Thyroid gland (tissue), 4 donors: ENCODE data around the gene FBXW10B. TPM values are rescaled to one million over a fixed set of nuclear protein-coding genes. Genes with fewer than 3 reads are reported as not detected.
"Not testable (repeated sequence)": the region's sequence is repeated elsewhere in the genome, so short reads cannot be mapped to it uniquely, and the experiment has no call there.

Experiments
- DNase-seq, 2 donors: peaks; one replicate each; pipeline ENCODE4 v3.0.0-alpha.2; 2019
- H3K27ac ChIP-seq, 3 donors: fragments of 200-600 bp; sonication (generic); 1 replicate in 2 of 3; 2 replicates in 1 of 3; pipeline ENCODE4 v1.5.1; 2016 to 2019; ENCODE audit warnings: mild to moderate bottlenecking in 1 of 3, moderate library complexity in 1 of 3
- H3K27me3 ChIP-seq: fragments of 200-600 bp; sonication (generic); one replicate; pipeline ENCODE4 v1.5.1; 2019
- H3K36me3 ChIP-seq, 2 donors: fragments of 200-600 bp; sonication (generic); one replicate each; pipeline ENCODE4 v1.5.1; 2016 to 2019
- H3K4me1 ChIP-seq, 2 donors: fragments of 200-600 bp; sonication (generic); one replicate each; pipeline ENCODE4 v1.5.1; 2017 to 2019
- H3K4me3 ChIP-seq, 3 donors: fragments of 200-600 bp; sonication (generic); replicated peaks in 1 of 3; 1 replicate in 2 of 3; 2 replicates in 1 of 3; pipeline ENCODE4 v1.5.1; 2016; ENCODE audit warnings: mild to moderate bottlenecking in 1 of 3
- H3K9me3 ChIP-seq: fragments of 200-600 bp; sonication (generic); one replicate; pipeline ENCODE4 v1.5.1; 2017
- POLR2A ChIP-seq, 2 donors: fragments of 450-650 bp; IDR thresholded peaks; one replicate each; pipeline ENCODE4 v1.6.1; 2017; ENCODE audit warnings: antibody characterized with exemption in 2 of 2, mild to moderate bottlenecking in 2 of 2, moderate library complexity in 1 of 2
- WGBS, 2 donors: methylation state at CpG; one replicate each; pipeline ENCODE4 v1.1.5; 2017; 5-methylcytosine and 5-hydroxymethylcytosine counted together
- intact Hi-C: fragments of 100-400 bp; cut with DNase I; formaldehyde crosslinking; loops from one replicate; pipeline ENCODE4 v1.15.1; 2023
- total RNA-seq, 4 donors: library from RNA; depleted of rRNA; stranded (reverse); fragments of >200 nt; gene quantifications; one replicate each; pipeline ENCODE4 v1.2.3, GENCODE V29; 2016
- TF ChIP-seq, protein P1 (sequence below), 6 experiments: fragments of 200-600 bp in 3 of 6; fragments of 450-650 bp in 3 of 6; sonication (generic) in 3 of 6; IDR thresholded peaks; one replicate each; pipeline ENCODE4 v1.5.1; 2016 to 2019; ENCODE audit warnings: antibody characterized with exemption in 6 of 6, mild to moderate bottlenecking in 2 of 6, inconsistent platforms in 1 of 6, moderate library complexity in 1 of 6

The FBXW10B gene
- total RNA-seq, 4 donors from 2014 or later: 2.8 to 18.4 (median 8.4) TPM

DNA sequence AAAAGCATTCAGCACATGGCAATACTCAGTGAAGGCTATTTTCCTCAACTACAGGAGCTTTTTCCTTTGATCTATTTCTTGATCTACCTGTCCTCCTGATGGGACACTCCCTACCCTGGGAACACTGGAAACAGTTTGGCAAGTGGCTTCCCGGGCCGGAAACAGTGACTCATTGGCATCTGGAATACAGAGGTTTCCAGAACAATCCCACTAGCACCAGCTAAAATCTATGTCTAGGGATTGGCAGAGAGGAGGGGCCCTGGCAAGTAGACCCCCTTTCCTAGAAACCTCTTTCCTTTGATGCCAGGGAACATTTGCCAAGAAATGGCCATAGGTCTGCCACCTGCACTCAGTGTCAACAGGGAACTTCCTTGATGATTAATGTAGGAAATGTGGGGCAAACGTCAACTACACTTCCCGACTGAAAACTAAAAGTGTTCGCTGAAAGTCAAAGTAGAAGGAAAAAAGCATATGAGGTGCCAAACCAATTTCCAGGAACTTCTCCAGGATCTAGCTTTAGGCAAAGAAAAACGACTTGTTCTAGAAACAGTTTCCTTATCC is 30.4 kb upstream of the FBXW10B start:
- intact Hi-C loops: no loop called here
- peaks cover 34 to 40% of the 10 kb centered on the region in 2 donors for H3K4me1 ChIP-seq
- H3K4me3 ChIP-seq: peak overlapping the region in 2 of 3 donors; percentile 47 to 90
- DNase-seq: peak; percentile 63 to 70
- 38 to 49% methylated on average over 6 of the region's 6 CpGs for WGBS, 2 donors
- no peaks in the 10 kb centered on the region for H3K36me3 ChIP-seq
- peak in 1 of 2 donors; percentile 35 for TF ChIP-seq POLR2A (IDR thresholded peaks at IDR 0.05)
- TF ChIP-seq, protein P1, sequence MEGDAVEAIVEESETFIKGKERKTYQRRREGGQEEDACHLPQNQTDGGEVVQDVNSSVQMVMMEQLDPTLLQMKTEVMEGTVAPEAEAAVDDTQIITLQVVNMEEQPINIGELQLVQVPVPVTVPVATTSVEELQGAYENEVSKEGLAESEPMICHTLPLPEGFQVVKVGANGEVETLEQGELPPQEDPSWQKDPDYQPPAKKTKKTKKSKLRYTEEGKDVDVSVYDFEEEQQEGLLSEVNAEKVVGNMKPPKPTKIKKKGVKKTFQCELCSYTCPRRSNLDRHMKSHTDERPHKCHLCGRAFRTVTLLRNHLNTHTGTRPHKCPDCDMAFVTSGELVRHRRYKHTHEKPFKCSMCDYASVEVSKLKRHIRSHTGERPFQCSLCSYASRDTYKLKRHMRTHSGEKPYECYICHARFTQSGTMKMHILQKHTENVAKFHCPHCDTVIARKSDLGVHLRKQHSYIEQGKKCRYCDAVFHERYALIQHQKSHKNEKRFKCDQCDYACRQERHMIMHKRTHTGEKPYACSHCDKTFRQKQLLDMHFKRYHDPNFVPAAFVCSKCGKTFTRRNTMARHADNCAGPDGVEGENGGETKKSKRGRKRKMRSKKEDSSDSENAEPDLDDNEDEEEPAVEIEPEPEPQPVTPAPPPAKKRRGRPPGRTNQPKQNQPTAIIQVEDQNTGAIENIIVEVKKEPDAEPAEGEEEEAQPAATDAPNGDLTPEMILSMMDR (IDR thresholded peaks at IDR 0.05): no peak
- no peaks in the 10 kb centered on the region for H3K9me3 ChIP-seq
- no peaks in the 10 kb centered on the region for H3K27me3 ChIP-seq
- peak overlapping the region; percentile 89 to 93 (median 93) for H3K27ac ChIP-seq

DNA sequence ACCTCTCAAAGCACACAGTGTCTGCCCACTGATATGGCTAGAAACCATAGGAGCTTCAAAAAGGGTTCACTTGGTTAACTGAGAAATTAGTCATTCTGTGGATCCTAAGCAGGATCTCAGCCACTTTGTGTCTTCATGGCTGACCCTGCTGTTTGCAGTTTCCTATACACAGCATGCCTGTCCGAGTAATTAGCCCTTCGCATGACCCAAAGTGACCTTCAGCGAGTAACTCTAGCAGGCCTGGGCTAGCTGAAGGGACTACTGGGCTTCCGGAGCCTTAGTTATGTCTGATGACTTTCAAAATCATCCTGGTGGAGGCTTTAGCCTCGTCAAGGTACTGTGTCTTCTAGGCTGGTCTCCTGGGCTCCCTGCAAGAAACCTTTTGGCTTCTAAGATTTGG is 28.9 kb upstream of the FBXW10B start:
- Histone ChIP-seq H3K36me3 (no peaks in the 10 kb centered on the region), H3K27me3 (no peaks in the 10 kb centered on the region), H3K4me1 (peaks cover 39 to 42% of the 10 kb centered on the region in 2 donors), H3K4me3 (peak overlapping the region in 2 of 3 donors; percentile 2 to 47), H3K9me3 (no peaks in the 10 kb centered on the region), H3K27ac (peak overlapping the region; percentile 89 to 93 (median 93))
- DNase-seq: no peak
- TF ChIP-seq, protein P1 (IDR thresholded peaks at IDR 0.05): no peak
- TF ChIP-seq POLR2A (IDR thresholded peaks at IDR 0.05): no peak
- 63 to 79% methylated on average over 5 of the region's 5 CpGs for WGBS, 2 donors
- intact Hi-C loops: no loop called here

DNA sequence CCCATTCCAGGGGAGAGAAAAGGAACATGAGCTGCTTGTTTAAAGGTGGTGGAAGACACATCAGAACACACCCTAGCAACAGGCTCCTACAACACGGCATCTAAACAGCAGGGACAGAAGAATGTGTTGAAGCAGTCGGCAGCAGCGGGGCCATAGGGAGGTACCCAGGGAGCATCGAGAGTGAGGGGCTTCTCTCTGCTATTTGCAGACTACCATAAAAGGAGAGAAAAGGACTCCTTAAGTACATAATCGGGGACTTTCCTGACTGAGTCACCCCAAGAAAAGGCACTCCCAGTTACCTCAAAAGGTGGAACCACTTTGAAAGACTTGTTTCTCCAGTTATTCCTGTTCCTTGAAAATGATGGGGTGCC is 26.4 kb upstream of the FBXW10B start:
- 38 to 43% methylated on average over 5 of the region's 5 CpGs for WGBS, 2 donors
- intact Hi-C loops: not testable (repeated sequence)

DNA sequence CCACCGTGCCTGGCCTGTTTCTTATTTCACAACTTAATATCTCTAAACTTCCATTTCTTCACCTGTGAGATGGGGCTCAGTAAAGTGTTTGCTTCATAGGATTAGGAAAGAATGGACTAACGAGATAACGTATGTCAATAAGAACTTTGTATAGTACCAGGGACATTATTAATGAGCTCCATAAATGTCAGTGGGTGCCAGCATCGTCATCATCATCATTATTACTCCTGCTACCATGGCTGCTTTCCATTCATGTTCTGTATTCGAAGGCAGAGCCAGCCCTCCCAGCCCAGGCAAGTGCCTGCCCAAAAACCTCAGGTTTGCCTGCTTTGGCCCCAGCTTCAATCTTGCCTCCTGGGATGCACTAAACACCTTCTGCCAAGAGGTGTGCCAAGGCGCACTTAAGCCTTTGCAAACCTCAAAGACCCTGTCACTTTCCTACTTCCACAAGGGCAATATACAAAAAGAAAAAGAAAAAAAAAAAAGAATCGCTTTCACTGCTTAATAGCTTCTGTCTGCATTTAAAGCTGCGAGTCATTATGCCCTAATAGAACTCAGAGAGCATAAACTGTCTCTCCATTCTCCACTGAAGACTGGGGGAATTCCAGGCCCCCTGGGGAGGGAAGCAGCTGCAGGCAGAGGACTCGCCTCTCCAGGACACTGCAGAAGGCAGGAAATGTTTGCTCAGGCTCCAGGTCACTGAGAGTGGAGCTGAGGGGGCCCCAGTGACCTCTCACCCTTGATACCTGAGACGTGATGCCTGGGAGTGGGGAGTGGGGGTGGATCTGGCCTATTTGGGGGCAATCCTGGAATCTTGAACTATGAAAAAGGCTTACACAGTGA is 25.8 kb upstream of the FBXW10B start:
- Histone ChIP-seq H3K27ac (peak overlapping the region; percentile 75 to 90 (median 86)), H3K4me1 (peaks cover 28 to 31% of the 10 kb centered on the region in 2 donors)
- H3K4me3 ChIP-seq, H3K27me3 ChIP-seq, intact Hi-C loops, H3K36me3 ChIP-seq, H3K9me3 ChIP-seq: not testable (repeated sequence)
- peak; percentile 50 to 52 for DNase-seq
- WGBS, 2 donors: 52% methylated on average over 9 to 10 of the region's 10 CpGs

More for the DNA sequence above, 26.4 kb upstream of the FBXW10B start:
- not testable (repeated sequence) for H3K27me3 ChIP-seq, H3K4me3 ChIP-seq, H3K9me3 ChIP-seq, H3K36me3 ChIP-seq
- Histone ChIP-seq H3K4me1 (peaks cover 34 to 35% of the 10 kb centered on the region in 2 donors), H3K27ac (peak overlapping the region; percentile 75 to 90 (median 86))
- peak in 1 of 2 donors; percentile 40 for DNase-seq

DNA sequence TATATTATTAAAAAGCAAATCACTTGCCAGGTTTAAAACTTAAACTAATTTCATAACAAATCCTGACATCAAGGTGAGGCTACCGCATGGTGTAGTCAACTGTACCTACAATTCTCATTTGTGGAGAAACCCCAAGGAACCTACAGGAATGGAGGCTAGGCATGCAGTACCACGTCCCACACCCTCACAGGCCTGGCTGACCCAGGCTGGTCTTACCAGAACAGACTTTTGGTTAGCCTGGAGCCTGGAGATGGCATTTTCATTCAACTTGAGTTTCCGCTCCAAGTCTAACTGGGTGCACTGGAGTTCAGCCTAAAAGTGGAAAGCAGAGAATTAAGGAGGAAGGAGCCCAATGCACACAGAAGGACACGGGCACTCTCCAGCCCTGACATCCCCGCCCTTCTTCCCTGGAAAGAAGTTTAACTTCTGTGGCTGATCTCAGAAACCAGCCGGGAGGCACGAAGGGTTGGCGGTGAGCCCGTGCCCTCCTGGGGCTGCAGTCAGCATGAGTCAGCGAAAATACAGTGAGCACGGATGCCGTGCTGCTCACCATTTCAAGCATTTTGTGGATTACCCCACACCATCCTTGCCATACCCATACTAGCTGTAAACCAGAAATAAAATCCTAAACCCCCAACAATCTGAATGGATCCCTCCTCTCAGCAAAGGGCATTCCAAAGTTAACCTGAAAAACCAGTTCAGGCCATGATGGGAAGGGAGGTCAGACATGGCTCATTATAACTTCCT is 23.2 kb upstream of the FBXW10B start:
- 54 to 100% methylated on average over 1 to 2 of the region's 12 CpGs for WGBS, 2 donors
- intact Hi-C loops, H3K9me3 ChIP-seq, H3K36me3 ChIP-seq, DNase-seq, H3K27me3 ChIP-seq, H3K4me3 ChIP-seq: not testable (repeated sequence)
- peak in 1 of 2 donors; percentile 45 for TF ChIP-seq POLR2A (IDR thresholded peaks at IDR 0.05)
- Histone ChIP-seq H3K4me1 (peaks cover 13 to 19% of the 10 kb centered on the region in 2 donors), H3K27ac (peak overlapping the region in 2 of 3 donors; percentile 79 to 86)

DNA sequence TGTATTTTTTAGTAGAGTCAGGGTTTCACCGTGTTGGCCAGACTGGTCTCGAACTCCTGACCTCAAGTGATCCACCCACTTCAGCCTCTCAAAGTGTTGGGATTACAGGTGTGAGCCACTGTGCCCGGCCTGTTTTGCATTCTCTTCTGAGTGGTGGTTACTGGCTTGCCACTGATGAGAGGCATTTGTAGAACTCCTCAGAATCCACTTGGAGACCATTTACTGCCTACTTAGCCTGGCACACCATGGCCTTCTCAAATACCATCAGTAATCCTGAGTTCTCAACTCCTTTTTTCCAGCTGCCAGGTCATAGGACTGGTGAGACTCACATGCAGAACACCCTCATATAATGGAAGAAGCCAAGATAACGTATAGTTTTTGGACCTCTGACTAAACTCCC is 22.5 kb upstream of the FBXW10B start:
- H3K27me3 ChIP-seq, H3K4me3 ChIP-seq, H3K36me3 ChIP-seq, intact Hi-C loops, H3K9me3 ChIP-seq: not testable (repeated sequence)
- 67 to 76% methylated on average over 1 of the region's 4 CpGs for WGBS, 2 donors
- DNase-seq: peak; percentile 18 to 23
- Histone ChIP-seq H3K4me1 (peaks cover 13 to 17% of the 10 kb centered on the region in 2 donors), H3K27ac (peak overlapping the region; percentile 26 to 58 (median 52))

DNA sequence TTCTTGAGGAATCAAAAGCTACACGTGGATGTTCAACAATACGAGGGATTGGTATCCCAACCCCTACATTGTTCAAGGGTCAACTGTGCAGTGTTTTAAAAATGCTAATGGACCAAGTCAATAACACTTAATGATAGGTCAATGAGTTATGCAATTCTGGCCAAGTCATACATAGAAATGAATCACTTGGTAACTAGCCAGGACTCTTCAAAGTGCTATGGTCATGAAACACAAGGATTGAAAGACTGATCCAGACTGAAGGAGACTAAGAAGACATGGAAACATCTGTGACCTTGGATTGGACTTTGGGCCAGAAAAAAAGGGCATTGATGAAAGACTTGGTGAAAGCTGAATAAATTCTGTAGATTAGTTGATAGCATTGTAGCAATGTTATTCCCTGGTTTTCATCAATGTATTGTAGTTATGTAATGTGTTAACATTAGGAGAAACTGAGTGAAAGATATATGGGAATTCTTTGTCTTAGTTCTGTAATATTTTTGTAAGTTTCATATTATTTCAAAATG is 11.5 kb upstream of the FBXW10B start:
- peaks cover 10 to 22% of the 10 kb centered on the region in 2 donors for H3K36me3 ChIP-seq
- WGBS, 2 donors: 79% methylated on average over 2 of the region's 2 CpGs
- H3K4me3 ChIP-seq, intact Hi-C loops, H3K27ac ChIP-seq, H3K4me1 ChIP-seq, H3K27me3 ChIP-seq, DNase-seq, H3K9me3 ChIP-seq: not testable (repeated sequence)

DNA sequence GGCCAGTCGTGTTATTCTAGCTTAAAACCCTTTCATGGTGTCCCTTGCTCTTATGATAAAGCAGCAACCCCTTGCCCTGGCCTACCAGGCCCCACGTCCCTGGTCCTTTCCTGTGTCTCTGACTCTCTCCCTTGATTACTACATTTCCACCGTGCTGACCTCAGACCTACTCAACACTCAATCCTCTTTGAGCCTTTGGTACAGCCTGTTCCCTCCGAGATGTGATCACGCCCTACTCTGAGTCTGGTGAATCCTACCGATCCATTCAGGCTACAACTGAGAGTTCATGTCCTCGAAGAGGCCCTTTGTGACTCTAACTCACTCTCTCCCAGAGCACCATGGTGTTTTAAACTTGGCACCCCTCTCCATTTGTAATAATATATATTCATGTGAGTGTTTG is 10.5 kb upstream of the FBXW10B start:
- H3K36me3 ChIP-seq: peaks cover 10 to 22% of the 10 kb centered on the region in 2 donors
- 87 to 91% methylated on average over 7 of the region's 7 CpGs for WGBS, 2 donors

DNA sequence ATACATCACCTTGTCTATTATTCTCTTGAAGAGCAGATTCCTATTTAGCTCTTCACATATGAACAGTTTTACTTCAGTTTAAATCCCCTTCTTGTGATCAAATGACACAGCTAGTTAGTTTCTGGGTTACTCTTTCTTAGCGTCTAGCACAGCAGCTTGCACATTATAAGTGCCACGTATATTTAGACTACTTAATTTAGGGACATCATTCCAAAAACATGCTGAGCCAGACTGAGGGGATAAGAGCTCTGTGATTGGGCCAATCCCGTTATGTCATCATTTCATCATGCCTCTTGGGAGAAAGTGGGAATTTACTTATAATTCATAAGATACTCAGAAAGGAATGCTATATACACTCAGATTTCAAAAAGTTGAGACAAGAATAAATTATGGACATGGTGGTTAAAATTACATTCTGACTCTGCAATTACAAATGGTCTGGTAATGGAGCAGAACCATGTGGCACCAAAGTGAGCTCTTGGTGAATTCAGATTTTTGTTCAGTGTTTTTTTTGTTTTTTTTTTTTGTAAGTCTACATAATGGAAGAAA is 4.2 kb upstream of the FBXW10B start:
- 74 to 83% methylated on average over 3 of the region's 3 CpGs for WGBS, 2 donors
- H3K4me3 ChIP-seq, DNase-seq, H3K27me3 ChIP-seq, intact Hi-C loops, H3K36me3 ChIP-seq, H3K9me3 ChIP-seq, H3K4me1 ChIP-seq, H3K27ac ChIP-seq: not testable (repeated sequence)

More for the DNA sequence above, 10.5 kb upstream of the FBXW10B start:
- intact Hi-C loops, H3K9me3 ChIP-seq, DNase-seq, H3K27ac ChIP-seq, H3K4me3 ChIP-seq, H3K4me1 ChIP-seq, H3K27me3 ChIP-seq: not testable (repeated sequence)

DNA sequence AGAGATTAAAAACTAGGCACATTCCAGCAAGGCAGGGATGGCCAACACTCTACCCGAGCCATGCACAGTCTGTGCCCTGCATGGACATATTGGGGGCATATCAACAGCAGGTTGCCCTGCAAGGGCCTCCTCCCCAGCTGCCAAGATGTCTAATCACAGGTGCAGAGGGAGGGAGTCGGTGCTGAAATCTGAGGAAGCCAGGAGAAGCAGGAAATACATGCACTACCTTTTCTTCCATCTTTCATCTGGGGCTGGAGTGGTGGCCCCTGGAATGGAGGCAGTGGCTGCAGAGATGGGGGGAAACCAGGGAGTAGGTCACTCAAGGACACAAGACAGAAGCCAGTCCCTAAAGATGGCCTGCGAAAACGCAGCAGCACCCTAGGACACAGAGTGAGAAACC is 3.8 kb upstream of the FBXW10B start:
- DNase-seq, H3K27ac ChIP-seq, H3K27me3 ChIP-seq, intact Hi-C loops, H3K9me3 ChIP-seq, H3K36me3 ChIP-seq, H3K4me1 ChIP-seq, H3K4me3 ChIP-seq: not testable (repeated sequence)
- WGBS, 2 donors: 85 to 96% methylated on average over 3 of the region's 4 CpGs
